H9 (cell line): ENCODE measurements around the gene BIRC7. TPM values are rescaled to one million over a fixed set of nuclear protein-coding genes. Genes with fewer than 3 reads are reported as not detected.

ENCODE experiments used
- DNase-seq: peaks from one replicate; pipeline ENCODE4 v3.0.0-alpha.2; 2017
- H2AFZ ChIP-seq: one replicate; pipeline ENCODE4 v1.6.1; 2013; ENCODE audit warnings: mild to moderate bottlenecking, low read length, control low read depth, moderate library complexity
- H2AK5ac ChIP-seq: 2 replicates; pipeline ENCODE4 v1.6.1; 2013; ENCODE audit warnings: low read length, control low read depth, mixed read lengths; ENCODE audit not compliant: insufficient read length
- H2BK120ac ChIP-seq: one replicate; pipeline ENCODE4 v1.6.1; 2013; ENCODE audit warnings: low read depth, mild to moderate bottlenecking, low read length, control low read depth, inconsistent platforms; ENCODE audit not compliant: poor library complexity, severe bottlenecking
- H2BK12ac ChIP-seq: 2 replicates; pipeline ENCODE4 v1.6.1; 2013; ENCODE audit warnings: low read length, control low read depth, mixed read lengths, low read depth; ENCODE audit not compliant: insufficient read length
- H2BK15ac ChIP-seq: 2 replicates; pipeline ENCODE4 v1.6.1; 2013; ENCODE audit warnings: low read depth, low read length, control low read depth
- H2BK20ac ChIP-seq: one replicate; pipeline ENCODE4 v1.6.1; 2013; ENCODE audit warnings: low read depth, mild to moderate bottlenecking, low read length, control low read depth, inconsistent platforms; ENCODE audit not compliant: poor library complexity, severe bottlenecking
- H2BK5ac ChIP-seq: 2 replicates; pipeline ENCODE4 v1.6.1; 2013; ENCODE audit warnings: low read length, control low read depth, mixed read lengths; ENCODE audit not compliant: insufficient read length
- H3K14ac ChIP-seq: 2 replicates; pipeline ENCODE4 v1.6.1; 2013; ENCODE audit warnings: low read length, control low read depth; ENCODE audit not compliant: insufficient read depth
- H3K18ac ChIP-seq: 2 replicates; pipeline ENCODE4 v1.6.1; 2013; ENCODE audit warnings: low read depth, mild to moderate bottlenecking, mixed read lengths, low read length, control low read depth; ENCODE audit not compliant: insufficient read length
- H3K23ac ChIP-seq: 2 replicates; pipeline ENCODE4 v1.6.1; 2013; ENCODE audit warnings: low read length, control low read depth, mixed read lengths, low read depth; ENCODE audit not compliant: insufficient read length
- H3K23me2 ChIP-seq: 2 replicates; pipeline ENCODE4 v1.6.1; 2013; ENCODE audit warnings: low read depth, mild to moderate bottlenecking, mixed read lengths, low read length, control low read depth; ENCODE audit not compliant: insufficient read length, poor library complexity, severe bottlenecking
- H3K27ac ChIP-seq: 2 replicates; pipeline ENCODE4 v1.5.1; 2013; ENCODE audit warnings: low read length, control low read depth, mixed read lengths, low read depth; ENCODE audit not compliant: insufficient read length
- H3K27me3 ChIP-seq: 2 replicates; pipeline ENCODE4 v1.6.1; 2013; ENCODE audit warnings: low read length, control low read depth, inconsistent platforms; ENCODE audit not compliant: insufficient read depth
- H3K4ac ChIP-seq: 2 replicates; pipeline ENCODE4 v1.6.1; 2013; ENCODE audit warnings: low read depth, mild to moderate bottlenecking, control low read depth, inconsistent platforms, low read length, moderate library complexity
- H3K4me1 ChIP-seq: 2 replicates; pipeline ENCODE4 v1.6.1; 2013; ENCODE audit warnings: low read length, control low read depth, inconsistent platforms; ENCODE audit not compliant: insufficient read depth
- H3K4me2 ChIP-seq: 2 replicates; pipeline ENCODE4 v1.6.1; 2013; ENCODE audit warnings: low read length, control low read depth, mixed read lengths; ENCODE audit not compliant: insufficient read length, insufficient read depth
- H3K56ac ChIP-seq: 2 replicates; pipeline ENCODE4 v1.6.1; 2013; ENCODE audit warnings: low read depth, mild to moderate bottlenecking, mixed read lengths, low read length, control low read depth; ENCODE audit not compliant: insufficient read length
- H3K79me1 ChIP-seq: 2 replicates; pipeline ENCODE4 v1.6.1; 2013; ENCODE audit warnings: low read depth, mild to moderate bottlenecking, moderate library complexity, low read length, control low read depth, inconsistent platforms; ENCODE audit not compliant: insufficient read depth, poor library complexity, severe bottlenecking
- H3K79me2 ChIP-seq: 2 replicates; pipeline ENCODE4 v1.6.1; 2013; ENCODE audit warnings: low read length, control low read depth, inconsistent platforms; ENCODE audit not compliant: insufficient read depth
- H3K9ac ChIP-seq: 2 replicates; pipeline ENCODE4 v1.6.1; 2013; ENCODE audit warnings: low read length, control low read depth, mixed read lengths; ENCODE audit not compliant: insufficient read length; ENCODE audit errors: extremely low read depth
- H3K9me3 ChIP-seq: one replicate; pipeline ENCODE4 v1.6.1; 2013; ENCODE audit warnings: low read depth, low read length, inconsistent platforms; ENCODE audit not compliant: control insufficient read depth
- H3T11ph ChIP-seq: one replicate; pipeline ENCODE4 v1.6.1; 2013; ENCODE audit warnings: mild to moderate bottlenecking, low read length, control low read depth, inconsistent platforms
- H4K20me1 ChIP-seq: one replicate; pipeline ENCODE4 v1.6.1; 2013; ENCODE audit not compliant: control insufficient read depth, insufficient read length, insufficient read depth
- H4K5ac ChIP-seq: 2 replicates; pipeline ENCODE4 v1.6.1; 2013; ENCODE audit warnings: low read depth, mild to moderate bottlenecking, mixed read lengths, low read length, control low read depth; ENCODE audit not compliant: insufficient read length
- H4K8ac ChIP-seq: replicated peaks from 2 replicates; pipeline ENCODE4 v1.6.1; 2013; ENCODE audit warnings: low read length, control low read depth, mixed read lengths, low read depth; ENCODE audit not compliant: insufficient read length
- H4K91ac ChIP-seq: 2 replicates; pipeline ENCODE4 v1.6.1; 2013; ENCODE audit warnings: low read depth, mild to moderate bottlenecking, moderate library complexity, mixed read lengths, low read length, control low read depth; ENCODE audit not compliant: insufficient read length
- H3K27ac Mint-ChIP-seq, 3 experiments: 2 replicates in 2 of 3; 3 replicates in 1 of 3; pipeline ENCODE4 v1.8.0; 2020 to 2021; ENCODE audit warnings: mixed read lengths in 3 of 3, mild to moderate bottlenecking in 1 of 3, moderate library complexity in 1 of 3
- H3K27me3 Mint-ChIP-seq: 2 replicates; pipeline ENCODE4 v1.8.0; 2021; ENCODE audit warnings: low read depth, mild to moderate bottlenecking, moderate library complexity, mixed read lengths
- H3K36me3 Mint-ChIP-seq, 3 experiments: 2 replicates in 2 of 3; 3 replicates in 1 of 3; pipeline ENCODE4 v1.8.0; 2020 to 2021; ENCODE audit warnings: low read depth in 3 of 3, mixed read lengths in 3 of 3; ENCODE audit not compliant: insufficient read depth in 1 of 3
- H3K4me1 Mint-ChIP-seq, 2 experiments: 2 replicates each; pipeline ENCODE4 v1.8.0; 2020; ENCODE audit warnings: mixed read lengths in 2 of 2
- H3K4me3 Mint-ChIP-seq, 2 experiments: 2 replicates in 1 of 2; 3 replicates in 1 of 2; pipeline ENCODE4 v1.8.0; 2020 to 2021; ENCODE audit warnings: mild to moderate bottlenecking in 2 of 2, mixed read lengths in 2 of 2, moderate library complexity in 1 of 2
- H3K9me3 Mint-ChIP-seq, 2 experiments: 2 replicates in 1 of 2; 3 replicates in 1 of 2; pipeline ENCODE4 v1.8.0; 2020; ENCODE audit warnings: mild to moderate bottlenecking in 2 of 2, mixed read lengths in 2 of 2, moderate library complexity in 1 of 2
- CTCF ChIP-seq: fragments of 200-600 bp; sonication (generic); conservative IDR thresholded peaks from 3 replicates; pipeline ENCODE4 v1.8.0; 2021; ENCODE audit warnings: antibody characterized with exemption, mild to moderate bottlenecking
- WGBS: extraction: QIAGEN DNeasy Blood & Tissue Kit; methylation state at CpG from one replicate; pipeline ENCODE4 v1.1.7; 2013; ENCODE audit warnings: missing lambda C conversion rate, low lambda C conversion rate, mixed read lengths; ENCODE audit not compliant: insufficient read length; ENCODE audit errors: extremely low coverage; 5-methylcytosine and 5-hydroxymethylcytosine counted together
- total RNA-seq: library from RNA; stranded (reverse); gene quantifications from 2 replicates; pipeline ENCODE4 v1.2.1, GENCODE V29; 2021

BIRC7 gene
- total RNA-seq, 1 experiment from 2014 or later, result not detected

DNA sequence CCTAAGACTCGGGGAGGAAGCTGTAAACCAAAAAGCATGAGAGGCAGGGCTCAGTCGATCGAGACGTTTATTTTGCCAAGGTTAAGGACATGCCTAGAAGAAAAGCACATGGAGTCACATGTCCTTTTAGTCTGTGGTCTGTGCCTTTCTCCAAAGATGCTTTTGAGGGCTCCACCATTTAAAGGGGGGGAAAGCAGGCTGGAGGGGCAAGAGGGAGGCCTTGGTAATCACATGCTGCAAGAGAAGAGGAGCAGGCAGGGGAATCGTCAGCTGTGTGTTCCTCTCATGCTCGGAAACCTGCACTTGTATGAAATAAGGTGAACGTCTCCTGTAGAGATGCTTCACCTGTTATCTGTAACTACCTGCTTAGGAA lies 10.6 kb upstream of the BIRC7 start:
- no peak overlapping the region for H4K91ac ChIP-seq
- no CpG with 5 or more reads among the region's 7 CpGs for WGBS
- H2BK20ac ChIP-seq, result no peak overlapping the region
- no peak overlapping the region for H3T11ph ChIP-seq
- H2BK15ac ChIP-seq, result no peak overlapping the region
- no peak overlapping the region for H3K27ac ChIP-seq
- peaks cover 13 to 55% of the 10 kb centered on the region in 2 experiments for H3K4me1 Mint-ChIP-seq
- no peak overlapping the region for H3K23ac ChIP-seq
- no peaks in the 10 kb centered on the region for H3K79me2 ChIP-seq
- no peak overlapping the region for H2BK5ac ChIP-seq
- no peaks in the 10 kb centered on the region for H3K79me1 ChIP-seq
- no peak overlapping the region for H2BK12ac ChIP-seq
- DNase-seq, result no peak
- H3K9me3 ChIP-seq, result no peaks in the 10 kb centered on the region
- H3K4me3 Mint-ChIP-seq, result no peak overlapping the region
- H2AK5ac ChIP-seq, result no peak overlapping the region
- no peak overlapping the region for H3K9ac ChIP-seq
- H2AFZ ChIP-seq, result no peak overlapping the region
- no peaks in the 10 kb centered on the region for H3K23me2 ChIP-seq
- TF ChIP-seq CTCF, result no peak
- H3K14ac ChIP-seq, result no peak overlapping the region
- H3K4me1 ChIP-seq, result no peaks in the 10 kb centered on the region; the same call in 1 of the 2 replicates
- no peak overlapping the region for H4K5ac ChIP-seq
- H3K4me2 ChIP-seq, result no peak overlapping the region
- no peak overlapping the region for H3K56ac ChIP-seq
- no peaks in the 10 kb centered on the region for H3K36me3 Mint-ChIP-seq
- no peaks in the 10 kb centered on the region for H4K20me1 ChIP-seq
- no peaks in the 10 kb centered on the region for H3K27me3 ChIP-seq
- no peak overlapping the region for H2BK120ac ChIP-seq
- H4K8ac ChIP-seq, result no peak overlapping the region
- H3K18ac ChIP-seq, result no peak overlapping the region
- H3K4ac ChIP-seq, result no peak overlapping the region
- H3K27me3 Mint-ChIP-seq, result peaks cover 23% of the 10 kb centered on the region
- H3K9me3 Mint-ChIP-seq, result peaks cover 0 to under 1% of the 10 kb centered on the region in 2 experiments; a peak in 1 of 5 replicates
- H3K27ac Mint-ChIP-seq, result no peak overlapping the region
